H9 (cell line): Measurements from ENCODE around the gene ASTL. TPM values are rescaled to one million over a fixed set of nuclear protein-coding genes. Genes with fewer than 3 reads are reported as not detected.

Experiments
- DNase-seq: peaks from one replicate; pipeline ENCODE4 v3.0.0-alpha.2; 2017
- H2AFZ ChIP-seq: one replicate; pipeline ENCODE4 v1.6.1; 2013; ENCODE audit warnings: mild to moderate bottlenecking, low read length, control low read depth, moderate library complexity
- H2AK5ac ChIP-seq: 2 replicates; pipeline ENCODE4 v1.6.1; 2013; ENCODE audit warnings: low read length, control low read depth, mixed read lengths; ENCODE audit not compliant: insufficient read length
- H2BK120ac ChIP-seq: one replicate; pipeline ENCODE4 v1.6.1; 2013; ENCODE audit warnings: low read depth, mild to moderate bottlenecking, low read length, control low read depth, inconsistent platforms; ENCODE audit not compliant: poor library complexity, severe bottlenecking
- H2BK12ac ChIP-seq: 2 replicates; pipeline ENCODE4 v1.6.1; 2013; ENCODE audit warnings: low read length, control low read depth, mixed read lengths, low read depth; ENCODE audit not compliant: insufficient read length
- H2BK15ac ChIP-seq: 2 replicates; pipeline ENCODE4 v1.6.1; 2013; ENCODE audit warnings: low read depth, low read length, control low read depth
- H2BK20ac ChIP-seq: one replicate; pipeline ENCODE4 v1.6.1; 2013; ENCODE audit warnings: low read depth, mild to moderate bottlenecking, low read length, control low read depth, inconsistent platforms; ENCODE audit not compliant: poor library complexity, severe bottlenecking
- H2BK5ac ChIP-seq: 2 replicates; pipeline ENCODE4 v1.6.1; 2013; ENCODE audit warnings: low read length, control low read depth, mixed read lengths; ENCODE audit not compliant: insufficient read length
- H3K14ac ChIP-seq: 2 replicates; pipeline ENCODE4 v1.6.1; 2013; ENCODE audit warnings: low read length, control low read depth; ENCODE audit not compliant: insufficient read depth
- H3K18ac ChIP-seq: 2 replicates; pipeline ENCODE4 v1.6.1; 2013; ENCODE audit warnings: low read depth, mild to moderate bottlenecking, mixed read lengths, low read length, control low read depth; ENCODE audit not compliant: insufficient read length
- H3K23ac ChIP-seq: 2 replicates; pipeline ENCODE4 v1.6.1; 2013; ENCODE audit warnings: low read length, control low read depth, mixed read lengths, low read depth; ENCODE audit not compliant: insufficient read length
- H3K23me2 ChIP-seq: 2 replicates; pipeline ENCODE4 v1.6.1; 2013; ENCODE audit warnings: low read depth, mild to moderate bottlenecking, mixed read lengths, low read length, control low read depth; ENCODE audit not compliant: insufficient read length, poor library complexity, severe bottlenecking
- H3K27ac ChIP-seq: 2 replicates; pipeline ENCODE4 v1.5.1; 2013; ENCODE audit warnings: low read length, control low read depth, mixed read lengths, low read depth; ENCODE audit not compliant: insufficient read length
- H3K27me3 ChIP-seq: 2 replicates; pipeline ENCODE4 v1.6.1; 2013; ENCODE audit warnings: low read length, control low read depth, inconsistent platforms; ENCODE audit not compliant: insufficient read depth
- H3K4ac ChIP-seq: 2 replicates; pipeline ENCODE4 v1.6.1; 2013; ENCODE audit warnings: low read depth, mild to moderate bottlenecking, control low read depth, inconsistent platforms, low read length, moderate library complexity
- H3K4me1 ChIP-seq: 2 replicates; pipeline ENCODE4 v1.6.1; 2013; ENCODE audit warnings: low read length, control low read depth, inconsistent platforms; ENCODE audit not compliant: insufficient read depth
- H3K4me2 ChIP-seq: 2 replicates; pipeline ENCODE4 v1.6.1; 2013; ENCODE audit warnings: low read length, control low read depth, mixed read lengths; ENCODE audit not compliant: insufficient read length, insufficient read depth
- H3K56ac ChIP-seq: 2 replicates; pipeline ENCODE4 v1.6.1; 2013; ENCODE audit warnings: low read depth, mild to moderate bottlenecking, mixed read lengths, low read length, control low read depth; ENCODE audit not compliant: insufficient read length
- H3K79me1 ChIP-seq: 2 replicates; pipeline ENCODE4 v1.6.1; 2013; ENCODE audit warnings: low read depth, mild to moderate bottlenecking, moderate library complexity, low read length, control low read depth, inconsistent platforms; ENCODE audit not compliant: insufficient read depth, poor library complexity, severe bottlenecking
- H3K79me2 ChIP-seq: 2 replicates; pipeline ENCODE4 v1.6.1; 2013; ENCODE audit warnings: low read length, control low read depth, inconsistent platforms; ENCODE audit not compliant: insufficient read depth
- H3K9ac ChIP-seq: 2 replicates; pipeline ENCODE4 v1.6.1; 2013; ENCODE audit warnings: low read length, control low read depth, mixed read lengths; ENCODE audit not compliant: insufficient read length; ENCODE audit errors: extremely low read depth
- H3K9me3 ChIP-seq: one replicate; pipeline ENCODE4 v1.6.1; 2013; ENCODE audit warnings: low read depth, low read length, inconsistent platforms; ENCODE audit not compliant: control insufficient read depth
- H3T11ph ChIP-seq: one replicate; pipeline ENCODE4 v1.6.1; 2013; ENCODE audit warnings: mild to moderate bottlenecking, low read length, control low read depth, inconsistent platforms
- H4K20me1 ChIP-seq: one replicate; pipeline ENCODE4 v1.6.1; 2013; ENCODE audit not compliant: control insufficient read depth, insufficient read length, insufficient read depth
- H4K5ac ChIP-seq: 2 replicates; pipeline ENCODE4 v1.6.1; 2013; ENCODE audit warnings: low read depth, mild to moderate bottlenecking, mixed read lengths, low read length, control low read depth; ENCODE audit not compliant: insufficient read length
- H4K8ac ChIP-seq: replicated peaks from 2 replicates; pipeline ENCODE4 v1.6.1; 2013; ENCODE audit warnings: low read length, control low read depth, mixed read lengths, low read depth; ENCODE audit not compliant: insufficient read length
- H4K91ac ChIP-seq: 2 replicates; pipeline ENCODE4 v1.6.1; 2013; ENCODE audit warnings: low read depth, mild to moderate bottlenecking, moderate library complexity, mixed read lengths, low read length, control low read depth; ENCODE audit not compliant: insufficient read length
- H3K27ac Mint-ChIP-seq, 3 experiments: 2 replicates in 2 of 3; 3 replicates in 1 of 3; pipeline ENCODE4 v1.8.0; 2020 to 2021; ENCODE audit warnings: mixed read lengths in 3 of 3, mild to moderate bottlenecking in 1 of 3, moderate library complexity in 1 of 3
- H3K27me3 Mint-ChIP-seq: 2 replicates; pipeline ENCODE4 v1.8.0; 2021; ENCODE audit warnings: low read depth, mild to moderate bottlenecking, moderate library complexity, mixed read lengths
- H3K36me3 Mint-ChIP-seq, 3 experiments: 2 replicates in 2 of 3; 3 replicates in 1 of 3; pipeline ENCODE4 v1.8.0; 2020 to 2021; ENCODE audit warnings: low read depth in 3 of 3, mixed read lengths in 3 of 3; ENCODE audit not compliant: insufficient read depth in 1 of 3
- H3K4me1 Mint-ChIP-seq, 2 experiments: 2 replicates each; pipeline ENCODE4 v1.8.0; 2020; ENCODE audit warnings: mixed read lengths in 2 of 2
- H3K4me3 Mint-ChIP-seq, 2 experiments: 2 replicates in 1 of 2; 3 replicates in 1 of 2; pipeline ENCODE4 v1.8.0; 2020 to 2021; ENCODE audit warnings: mild to moderate bottlenecking in 2 of 2, mixed read lengths in 2 of 2, moderate library complexity in 1 of 2
- H3K9me3 Mint-ChIP-seq, 2 experiments: 2 replicates in 1 of 2; 3 replicates in 1 of 2; pipeline ENCODE4 v1.8.0; 2020; ENCODE audit warnings: mild to moderate bottlenecking in 2 of 2, mixed read lengths in 2 of 2, moderate library complexity in 1 of 2
- CTCF ChIP-seq: fragments of 200-600 bp; sonication (generic); conservative IDR thresholded peaks from 3 replicates; pipeline ENCODE4 v1.8.0; 2021; ENCODE audit warnings: antibody characterized with exemption, mild to moderate bottlenecking
- WGBS: extraction: QIAGEN DNeasy Blood & Tissue Kit; methylation state at CpG from one replicate; pipeline ENCODE4 v1.1.7; 2013; ENCODE audit warnings: missing lambda C conversion rate, low lambda C conversion rate, mixed read lengths; ENCODE audit not compliant: insufficient read length; ENCODE audit errors: extremely low coverage; 5-methylcytosine and 5-hydroxymethylcytosine counted together
- total RNA-seq: library from RNA; stranded (reverse); gene quantifications from 2 replicates; pipeline ENCODE4 v1.2.1, GENCODE V29; 2021

ASTL gene
- total RNA-seq, 1 experiment from 2014 or later, result 0.81 TPM

GRCh38 chr2:96111823-96112500 lies 26.3 kb downstream of the ASTL start:
- Mint-ChIP-seq H3K36me3 (peaks cover 0 to 8% (median 8%) of the 10 kb centered on the region in 3 experiments; a peak in 4 of 7 replicates), H3K27ac (no peak overlapping the region), H3K4me1 (peaks cover 29 to 43% of the 10 kb centered on the region in 2 experiments), H3K4me3 (no peak overlapping the region), H3K9me3 (peaks cover 2 to 4% of the 10 kb centered on the region in 2 experiments; a peak in 2 of 5 replicates), H3K27me3 (peaks cover 26% of the 10 kb centered on the region)
- H4K20me1 ChIP-seq, result no peaks in the 10 kb centered on the region
- H3K23me2 ChIP-seq, result peaks cover 6% of the 10 kb centered on the region
- no peak overlapping the region for H3T11ph ChIP-seq
- no peak overlapping the region for H2AK5ac ChIP-seq
- H3K18ac ChIP-seq, result no peak overlapping the region
- no peak overlapping the region for H3K14ac ChIP-seq
- H4K8ac ChIP-seq, result no peak overlapping the region
- DNase-seq, result no peak
- no peak for TF ChIP-seq CTCF
- no peak overlapping the region for H4K91ac ChIP-seq
- H3K9ac ChIP-seq, result no peak overlapping the region
- H3K27ac ChIP-seq, result no peak overlapping the region
- H3K27me3 ChIP-seq, result no peaks in the 10 kb centered on the region; the same call in 1 of the 2 replicates
- H2BK15ac ChIP-seq, result no peak overlapping the region
- WGBS, result no CpG with 5 or more reads among the region's 7 CpGs
- no peak overlapping the region for H2BK120ac ChIP-seq
- no peak overlapping the region for H3K56ac ChIP-seq
- no peak overlapping the region for H2AFZ ChIP-seq
- no peak overlapping the region for H2BK12ac ChIP-seq
- no peak overlapping the region for H2BK20ac ChIP-seq
- H2BK5ac ChIP-seq, result no peak overlapping the region
- no peaks in the 10 kb centered on the region for H3K79me2 ChIP-seq
- no peak overlapping the region for H3K4me2 ChIP-seq
- no peak overlapping the region for H3K4ac ChIP-seq
- peaks cover 6% of the 10 kb centered on the region; the same call in 1 of the 2 replicates for H3K4me1 ChIP-seq
- no peak overlapping the region for H4K5ac ChIP-seq
- H3K9me3 ChIP-seq, result no peaks in the 10 kb centered on the region
- H3K79me1 ChIP-seq, result no peaks in the 10 kb centered on the region
- no peak overlapping the region for H3K23ac ChIP-seq
